ENCODE measurements around the gene USP31.

The USP31 gene

GRCh38 chr16:23082161-23082788 is 67.0 kb downstream of the USP31 start:
- Mint-ChIP-seq H3K9me3 (no peaks in the 10 kb centered on the region), H3K36me3 (ENCODE audit: low read depth) (peaks cover 84% of the 10 kb centered on the region), H3K27ac (no peak overlapping the region), H3K4me3 (no peak overlapping the region), H3K4me1 (ENCODE audit: low read depth) (peaks cover 10% of the 10 kb centered on the region), H3K27me3 (no peaks in the 10 kb centered on the region)
- intact Hi-C loops (cut with micrococcal nuclease) = no loop called here

- no peaks in the 10 kb centered on the region for H3K27me3 Mint-ChIP-seq
- H3K9me3 Mint-ChIP-seq = no peaks in the 10 kb centered on the region
- H3K27ac Mint-ChIP-seq = no peak overlapping the region
- H3K4me1 Mint-ChIP-seq (ENCODE audit: low read depth) = peaks cover 10% of the 10 kb centered on the region
- H3K4me3 Mint-ChIP-seq = no peak overlapping the region
- intact Hi-C loops (cut with micrococcal nuclease) = no loop called here
- H3K36me3 Mint-ChIP-seq (ENCODE audit: low read depth) = peaks cover 87% of the 10 kb centered on the region
Measured at GRCh38 chr16:23081675-23082119, 67.6 kb downstream of the USP31 start.

GRCh38 chr16:23080747-23081146 is 68.5 kb downstream of the USP31 start:
- Mint-ChIP-seq H3K27ac (no peak overlapping the region), H3K27me3 (no peaks in the 10 kb centered on the region), H3K36me3 (ENCODE audit: low read depth) (peaks cover 84% of the 10 kb centered on the region), H3K4me3 (no peak overlapping the region), H3K4me1 (ENCODE audit: low read depth) (peaks cover under 1% of the 10 kb centered on the region), H3K9me3 (no peaks in the 10 kb centered on the region)
- intact Hi-C loops (cut with micrococcal nuclease) = no loop called here

- Mint-ChIP-seq H3K27me3 (no peaks in the 10 kb centered on the region), H3K4me3 (no peak overlapping the region), H3K36me3 (ENCODE audit: low read depth) (peaks cover 84% of the 10 kb centered on the region), H3K9me3 (no peaks in the 10 kb centered on the region), H3K4me1 (ENCODE audit: low read depth) (no peaks in the 10 kb centered on the region), H3K27ac (no peak overlapping the region)
- intact Hi-C loops (cut with micrococcal nuclease) = no loop called here
Measured at GRCh38 chr16:23080329-23080728, 68.9 kb downstream of the USP31 start.

- intact Hi-C loops (cut with micrococcal nuclease) = no loop called here
- no peaks in the 10 kb centered on the region for H3K4me1 Mint-ChIP-seq (ENCODE audit: low read depth)
- no peak overlapping the region for H3K27ac Mint-ChIP-seq
- no peak overlapping the region for H3K4me3 Mint-ChIP-seq
- peaks cover 84% of the 10 kb centered on the region for H3K36me3 Mint-ChIP-seq (ENCODE audit: low read depth)
- H3K27me3 Mint-ChIP-seq = no peaks in the 10 kb centered on the region
- no peaks in the 10 kb centered on the region for H3K9me3 Mint-ChIP-seq
Measured at GRCh38 chr16:23079675-23080301, 69.5 kb downstream of the USP31 start.

GRCh38 chr16:23074423-23074822 is 74.8 kb downstream of the USP31 start:
- H3K4me3 Mint-ChIP-seq = no peak overlapping the region

GRCh38 chr16:23072769-23073549 is 76.3 kb downstream of the USP31 start:
- peaks cover 87% of the 10 kb centered on the region for H3K36me3 Mint-ChIP-seq (ENCODE audit: low read depth)
- H3K4me1 Mint-ChIP-seq (ENCODE audit: low read depth) = no peaks in the 10 kb centered on the region
- H3K4me3 Mint-ChIP-seq = no peak overlapping the region

More at GRCh38 chr16:23074423-23074822, 74.8 kb downstream of the USP31 start:
- Mint-ChIP-seq H3K27me3 (no peaks in the 10 kb centered on the region), H3K27ac (no peak overlapping the region), H3K4me1 (ENCODE audit: low read depth) (no peaks in the 10 kb centered on the region), H3K36me3 (ENCODE audit: low read depth) (peaks cover 87% of the 10 kb centered on the region), H3K9me3 (no peaks in the 10 kb centered on the region)
- intact Hi-C loops (cut with micrococcal nuclease) = no loop called here

GRCh38 chr16:23072084-23072599 is 77.1 kb downstream of the USP31 start:
- intact Hi-C loops (cut with micrococcal nuclease) = no loop called here
- Mint-ChIP-seq H3K36me3 (ENCODE audit: low read depth) (peaks cover 89% of the 10 kb centered on the region), H3K4me1 (ENCODE audit: low read depth) (no peaks in the 10 kb centered on the region), H3K9me3 (no peaks in the 10 kb centered on the region), H3K4me3 (no peak overlapping the region), H3K27ac (no peak overlapping the region), H3K27me3 (no peaks in the 10 kb centered on the region)

More at GRCh38 chr16:23072769-23073549, 76.3 kb downstream of the USP31 start:
- Mint-ChIP-seq H3K27ac (no peak overlapping the region), H3K9me3 (no peaks in the 10 kb centered on the region), H3K27me3 (no peaks in the 10 kb centered on the region)
- intact Hi-C loops (cut with micrococcal nuclease) = no loop called here

- H3K27me3 Mint-ChIP-seq = no peaks in the 10 kb centered on the region
- no peak overlapping the region for H3K27ac Mint-ChIP-seq
- peaks cover 90% of the 10 kb centered on the region for H3K36me3 Mint-ChIP-seq (ENCODE audit: low read depth)
- H3K4me1 Mint-ChIP-seq (ENCODE audit: low read depth) = no peaks in the 10 kb centered on the region
- no peaks in the 10 kb centered on the region for H3K9me3 Mint-ChIP-seq
- H3K4me3 Mint-ChIP-seq = no peak overlapping the region
- intact Hi-C loops (cut with micrococcal nuclease) = no loop called here
Measured at GRCh38 chr16:23071196-23072083, 77.8 kb downstream of the USP31 start.

GRCh38 chr16:23069844-23070243 is 79.4 kb downstream of the USP31 start:
- Mint-ChIP-seq H3K27ac (no peak overlapping the region), H3K9me3 (no peaks in the 10 kb centered on the region), H3K4me1 (ENCODE audit: low read depth) (no peaks in the 10 kb centered on the region), H3K4me3 (no peak overlapping the region), H3K27me3 (no peaks in the 10 kb centered on the region), H3K36me3 (ENCODE audit: low read depth) (peaks cover 90% of the 10 kb centered on the region)
- intact Hi-C loops (cut with micrococcal nuclease) = no loop called here

GRCh38 chr16:23068079-23068736 is 81.0 kb downstream of the USP31 start:
- Mint-ChIP-seq H3K9me3 (no peaks in the 10 kb centered on the region), H3K4me1 (ENCODE audit: low read depth) (peaks cover 5% of the 10 kb centered on the region), H3K4me3 (no peak overlapping the region), H3K36me3 (ENCODE audit: low read depth) (peaks cover 75% of the 10 kb centered on the region), H3K27ac (no peak overlapping the region), H3K27me3 (no peaks in the 10 kb centered on the region)
- intact Hi-C loops (cut with micrococcal nuclease) = no loop called here

- intact Hi-C loops (cut with micrococcal nuclease) = no loop called here
- H3K9me3 Mint-ChIP-seq = no peaks in the 10 kb centered on the region
- peaks cover 61% of the 10 kb centered on the region for H3K36me3 Mint-ChIP-seq (ENCODE audit: low read depth)
- no peak overlapping the region for H3K27ac Mint-ChIP-seq
- H3K27me3 Mint-ChIP-seq = no peaks in the 10 kb centered on the region
- H3K4me1 Mint-ChIP-seq (ENCODE audit: low read depth) = peaks cover 5% of the 10 kb centered on the region
- no peak overlapping the region for H3K4me3 Mint-ChIP-seq
Measured at GRCh38 chr16:23066676-23067075, 82.6 kb downstream of the USP31 start.

- no peak overlapping the region for H3K4me3 Mint-ChIP-seq
- H3K27me3 Mint-ChIP-seq = peaks cover 6% of the 10 kb centered on the region
- H3K27ac Mint-ChIP-seq = no peak overlapping the region
- H3K36me3 Mint-ChIP-seq (ENCODE audit: low read depth) = peaks cover 41% of the 10 kb centered on the region
- H3K9me3 Mint-ChIP-seq = no peaks in the 10 kb centered on the region
- intact Hi-C loops (cut with micrococcal nuclease) = loop anchor here (5.0 kb wide), 1 partner anchor 1507 kb away; no protein-coding TSS in a partner anchor
- H3K4me1 Mint-ChIP-seq (ENCODE audit: low read depth) = peaks cover 5% of the 10 kb centered on the region
Measured at GRCh38 chr16:23064639-23065038, 84.6 kb downstream of the USP31 start.

All from dendritic cell treated with granulocyte-macrophage colony-stimulating factor and Interleukin-4, amounts not matched to agents 40 ng/mL and 50 ng/mL, for 4 days (primary cell).